Gastrocnemius medialis (tissue), 4 donors: ENCODE measurements around the gene EML3. TPM values are rescaled to one million over a fixed set of nuclear protein-coding genes. Genes with fewer than 3 reads are reported as not detected.

Experiments used
- ATAC-seq, 2 donors: fragments of 150-250 bp; one replicate each; pipeline ENCODE4 v1.9.1; 2016
- DNase-seq, 2 donors: peaks; one replicate each; pipeline ENCODE4 v3.0.0-alpha.2; 2019
- H3K27ac ChIP-seq, 4 donors: fragments of 200-600 bp; sonication (generic); 1 replicate in 1 of 4; 2 replicates in 3 of 4; pipeline ENCODE4 v1.5.1; 2016 to 2018; ENCODE audit warnings: mild to moderate bottlenecking in 2 of 4, moderate library complexity in 1 of 4
- H3K27me3 ChIP-seq, 3 donors: fragments of 200-600 bp; sonication (generic) in 2 of 3; 1 replicate in 1 of 3; 2 replicates in 2 of 3; pipeline versions ENCODE4 v1.5.1 to v1.6.0; 2016 to 2019; ENCODE audit warnings: mild to moderate bottlenecking in 1 of 3, moderate library complexity in 1 of 3
- H3K36me3 ChIP-seq, 2 donors: fragments of 200-600 bp; sonication (generic) in 1 of 2; one replicate each; pipeline ENCODE4 v1.5.1; 2017 to 2018
- H3K4me1 ChIP-seq, 2 donors: fragments of 200-600 bp; sonication (generic) in 1 of 2; one replicate each; pipeline ENCODE4 v1.5.1; 2016 to 2017; ENCODE audit warnings: mild to moderate bottlenecking in 2 of 2
- H3K4me3 ChIP-seq, 4 donors: fragments of 200-600 bp; sonication (generic) in 3 of 4; 1 replicate in 1 of 4; 2 replicates in 3 of 4; pipeline ENCODE4 v1.5.1; 2016 to 2019; ENCODE audit warnings: mild to moderate bottlenecking in 2 of 4
- H3K9me3 ChIP-seq, 3 donors: fragments of 200-600 bp; sonication (generic) in 2 of 3; 1 replicate in 1 of 3; 2 replicates in 2 of 3; pipeline ENCODE4 v1.5.1; 2016 to 2019
- POLR2A ChIP-seq, 2 donors: fragments of 450-650 bp; IDR thresholded peaks; one replicate each; pipeline ENCODE4 v1.6.1; 2017; ENCODE audit warnings: antibody characterized with exemption in 2 of 2, mild to moderate bottlenecking in 2 of 2, moderate library complexity in 2 of 2
- in situ Hi-C, 4 donors: fragments of 200-750 bp; cut with MboI; loops; one replicate each; pipeline versions ENCODE4 v1.15.0 to v1.8.0; 2017; ENCODE audit warnings: low sequenced_read_pairs in 4 of 4
- intact Hi-C: fragments of 100-400 bp; cut with DNase I; formaldehyde crosslinking; loops from one replicate; pipeline ENCODE4 v1.15.1; 2023; ENCODE audit warnings: low total_unique reads
- total RNA-seq, 4 donors: library from RNA; depleted of rRNA; stranded (reverse); fragments of >200 nt; gene quantifications; one replicate each; pipeline versions ENCODE4 v1.1.0 to v1.2.3, GENCODE V29; 2016
- TF ChIP-seq, protein P1 (sequence below), 5 experiments: fragments of 450-650 bp in 3 of 5; fragments of 200-600 bp in 2 of 5; sonication (generic) in 2 of 5; IDR thresholded peaks in 4 of 5; conservative IDR thresholded peaks in 1 of 5; 1 replicate in 4 of 5; 2 replicates in 1 of 5; pipeline ENCODE4 v1.5.1; 2016 to 2019; ENCODE audit warnings: antibody characterized with exemption in 5 of 5, mild to moderate bottlenecking in 3 of 5, moderate library complexity in 3 of 5

Gene EML3
- total RNA-seq, 4 donors from 2014 or later, result 4.7 to 7.9 (median 7.0) TPM

DNA sequence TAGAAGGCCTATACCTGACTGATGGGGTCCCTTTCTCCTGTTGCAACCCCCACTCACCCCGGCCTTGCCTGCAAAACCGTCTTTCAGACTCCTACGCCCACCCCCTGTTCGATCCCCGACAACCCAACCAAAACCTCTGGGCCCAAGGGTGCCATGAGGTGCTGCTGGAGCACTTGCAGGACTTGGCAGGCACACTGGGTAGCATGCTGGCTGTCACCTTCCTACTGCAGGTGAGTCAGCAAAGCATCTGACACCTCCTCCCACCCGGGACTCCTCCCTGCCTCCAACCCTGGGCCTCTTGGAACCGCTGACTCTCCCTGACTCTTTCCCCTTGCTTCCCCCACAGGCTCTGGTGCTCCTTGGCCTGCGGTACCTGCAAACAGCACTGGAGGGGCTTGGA is 1.7 kb upstream of the EML3 start:
- TF ChIP-seq, protein P1, sequence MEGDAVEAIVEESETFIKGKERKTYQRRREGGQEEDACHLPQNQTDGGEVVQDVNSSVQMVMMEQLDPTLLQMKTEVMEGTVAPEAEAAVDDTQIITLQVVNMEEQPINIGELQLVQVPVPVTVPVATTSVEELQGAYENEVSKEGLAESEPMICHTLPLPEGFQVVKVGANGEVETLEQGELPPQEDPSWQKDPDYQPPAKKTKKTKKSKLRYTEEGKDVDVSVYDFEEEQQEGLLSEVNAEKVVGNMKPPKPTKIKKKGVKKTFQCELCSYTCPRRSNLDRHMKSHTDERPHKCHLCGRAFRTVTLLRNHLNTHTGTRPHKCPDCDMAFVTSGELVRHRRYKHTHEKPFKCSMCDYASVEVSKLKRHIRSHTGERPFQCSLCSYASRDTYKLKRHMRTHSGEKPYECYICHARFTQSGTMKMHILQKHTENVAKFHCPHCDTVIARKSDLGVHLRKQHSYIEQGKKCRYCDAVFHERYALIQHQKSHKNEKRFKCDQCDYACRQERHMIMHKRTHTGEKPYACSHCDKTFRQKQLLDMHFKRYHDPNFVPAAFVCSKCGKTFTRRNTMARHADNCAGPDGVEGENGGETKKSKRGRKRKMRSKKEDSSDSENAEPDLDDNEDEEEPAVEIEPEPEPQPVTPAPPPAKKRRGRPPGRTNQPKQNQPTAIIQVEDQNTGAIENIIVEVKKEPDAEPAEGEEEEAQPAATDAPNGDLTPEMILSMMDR (IDR thresholded peaks at IDR 0.05 in 4 of 5, conservative IDR thresholded peaks at IDR 0.05 in 1 of 5), result no peak
- TF ChIP-seq POLR2A (IDR thresholded peaks at IDR 0.05), result no peak
- in situ Hi-C loops, result loop anchor here in 1 of 4 donors (25.0 kb wide), 1 partner anchor 98 kb away; the partner anchor contains the start of genes BSCL2 and GNG3
- intact Hi-C loops, result loop anchor here (5.0 kb wide), 1 partner anchor 78 kb away; no protein-coding TSS in a partner anchor

DNA sequence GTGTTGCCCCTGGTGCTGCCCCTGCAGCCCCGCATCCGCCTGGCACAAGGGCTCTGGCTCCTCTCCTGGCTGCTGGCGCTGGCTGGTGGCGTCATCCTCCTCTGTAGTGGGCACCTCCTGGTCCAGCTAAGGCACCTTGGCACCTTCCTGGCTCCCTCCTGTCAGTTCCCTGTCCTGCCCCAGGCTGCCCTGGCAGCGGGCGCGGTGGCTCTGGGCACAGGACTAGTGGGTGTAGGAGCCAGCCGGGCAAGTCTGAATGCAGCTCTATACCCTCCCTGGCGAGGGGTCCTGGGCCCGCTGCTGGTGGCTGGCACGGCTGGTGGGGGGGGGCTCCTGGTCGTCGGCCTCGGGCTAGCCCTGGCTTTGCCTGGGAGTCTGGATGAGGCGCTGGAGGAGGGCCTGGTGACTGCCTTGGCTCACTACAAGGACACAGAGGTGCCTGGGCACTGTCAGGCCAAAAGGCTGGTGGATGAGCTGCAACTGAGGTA is 760 bp upstream of the EML3 start:
- Histone ChIP-seq H3K4me3 (peak overlapping the region; percentile 71 to 93 (median 86)), H3K36me3 (peaks cover 0 to 11% of the 10 kb centered on the region in 2 donors), H3K27me3 (no peaks in the 10 kb centered on the region), H3K9me3 (no peaks in the 10 kb centered on the region), H3K27ac (peak overlapping the region; percentile 90 to 95 (median 92)), H3K4me1 (peaks cover 16 to 21% of the 10 kb centered on the region in 2 donors)
- ATAC-seq, result peak; percentile 4 to 8
- no peak for TF ChIP-seq POLR2A (IDR thresholded peaks at IDR 0.05)
- TF ChIP-seq, protein P1 (IDR thresholded peaks at IDR 0.05 in 4 of 5, conservative IDR thresholded peaks at IDR 0.05 in 1 of 5), result no peak
- no peak for DNase-seq
- in situ Hi-C loops (loop anchor here in 1 of 4 donors (25.0 kb wide), 1 partner anchor 99 kb away; the partner anchor contains the start of genes BSCL2 and GNG3), intact Hi-C loops (loop anchor here (5.0 kb wide), 1 partner anchor 79 kb away; no protein-coding TSS in a partner anchor)

More for the DNA sequence above, 1.7 kb upstream of the EML3 start:
- Histone ChIP-seq H3K4me1 (peaks cover 16 to 21% of the 10 kb centered on the region in 2 donors), H3K27me3 (no peaks in the 10 kb centered on the region), H3K9me3 (no peaks in the 10 kb centered on the region), H3K27ac (peak overlapping the region in 2 of 4 donors; percentile 93 to 95), H3K36me3 (peaks cover 0 to 11% of the 10 kb centered on the region in 2 donors), H3K4me3 (no peak overlapping the region)
- ATAC-seq (no peak), DNase-seq (no peak)

DNA sequence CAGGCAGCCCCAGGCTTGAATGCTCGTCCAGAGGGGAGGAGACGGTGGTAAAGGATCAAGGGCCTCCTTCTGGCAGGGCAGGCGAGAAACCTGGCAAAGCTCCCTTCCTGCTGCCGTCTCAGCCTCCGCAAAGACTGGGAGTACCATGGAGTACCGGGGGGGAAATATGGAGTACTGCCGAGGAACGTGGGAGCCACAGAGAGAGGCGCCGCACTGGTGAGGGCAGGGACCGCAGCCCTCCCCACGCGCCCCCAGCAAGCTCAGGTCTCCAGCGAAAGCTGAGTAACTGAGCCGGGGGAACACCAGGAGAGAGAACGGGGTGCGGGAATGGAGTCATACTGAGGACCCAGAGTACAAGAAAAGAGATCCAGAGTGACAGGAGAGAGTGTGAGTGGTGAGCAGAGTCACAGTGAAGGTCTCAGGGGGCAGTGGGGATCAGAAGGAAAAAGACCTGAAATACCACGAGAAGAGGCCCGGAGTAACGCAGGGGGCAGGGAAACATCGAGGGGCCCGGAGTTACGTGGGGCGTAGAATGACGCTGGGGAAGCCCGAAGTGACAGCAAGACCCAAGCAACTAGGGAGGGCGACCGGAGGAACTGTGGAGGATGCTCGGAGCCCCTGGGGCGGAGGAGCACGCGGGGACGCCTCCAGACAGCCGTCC is 740 bp downstream of the EML3 start:
- intact Hi-C loops (loop anchor here (1.0 to 5.0 kb wide), 3 partner anchors 10 to 80 kb away; no protein-coding TSS in a partner anchor), in situ Hi-C loops (loop anchor here in 1 of 4 donors (25.0 kb wide), 1 partner anchor 100 kb away; the partner anchor contains the start of genes BSCL2 and GNG3)
- Histone ChIP-seq H3K27ac (peak overlapping the region; percentile 90 to 95 (median 92)), H3K4me1 (peaks cover 16 to 21% of the 10 kb centered on the region in 2 donors), H3K9me3 (no peaks in the 10 kb centered on the region), H3K27me3 (no peaks in the 10 kb centered on the region), H3K4me3 (peak overlapping the region; percentile 71 to 93 (median 86)), H3K36me3 (peaks cover 0 to 6% of the 10 kb centered on the region in 2 donors)
- ATAC-seq (peak; percentile 1 to 5), DNase-seq (peak in 1 of 2 donors; percentile 45)
- TF ChIP-seq, protein P1 (IDR thresholded peaks at IDR 0.05 in 4 of 5, conservative IDR thresholded peaks at IDR 0.05 in 1 of 5), result no peak
- TF ChIP-seq POLR2A (IDR thresholded peaks at IDR 0.05), result no peak

DNA sequence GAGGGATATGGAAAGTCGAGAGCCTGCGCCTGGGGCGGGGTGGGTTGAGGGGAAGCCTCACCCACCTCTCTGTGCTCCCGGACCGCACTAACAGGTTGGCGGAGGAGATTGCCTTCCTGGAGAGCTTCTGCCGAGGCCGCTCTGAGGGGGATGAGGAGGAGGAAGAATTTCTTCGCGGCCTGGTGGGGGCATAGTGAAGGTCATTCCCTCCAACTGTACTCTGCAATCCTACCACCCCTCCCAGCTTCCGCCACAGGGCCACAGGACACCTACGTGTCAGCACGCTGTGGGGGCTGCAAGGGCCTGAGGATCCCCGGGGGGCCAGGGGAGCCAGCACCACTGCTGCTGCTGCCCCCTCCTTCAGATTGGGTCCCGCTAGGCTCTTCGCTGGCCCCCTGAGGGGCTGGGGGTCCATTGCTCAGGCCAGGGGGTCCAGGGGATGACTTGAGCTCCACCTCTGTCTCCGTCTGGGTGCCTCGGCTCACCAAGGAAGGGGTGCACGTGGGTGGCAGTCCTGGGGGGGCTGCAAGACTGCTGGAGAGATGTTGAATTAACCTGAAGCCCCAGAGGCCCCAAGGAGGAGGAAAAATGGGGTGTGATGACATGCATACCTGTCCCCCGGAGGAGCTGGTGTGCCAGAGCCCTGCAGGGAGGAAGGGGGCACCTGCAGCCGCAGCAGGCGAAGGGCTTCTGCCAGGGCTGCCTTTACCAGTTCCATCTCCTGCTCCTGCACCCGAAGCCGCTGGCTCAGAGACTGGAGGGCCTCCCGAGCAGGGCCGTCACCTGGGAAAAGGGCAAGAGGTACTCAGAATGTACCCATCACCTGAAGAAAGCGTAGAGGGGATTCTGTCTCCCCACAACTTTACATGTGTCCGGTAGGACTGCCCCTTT is 1.5 kb downstream of the EML3 start:
- Histone ChIP-seq H3K4me1 (peaks cover 16 to 21% of the 10 kb centered on the region in 2 donors), H3K4me3 (peak overlapping the region; percentile 71 to 93 (median 86)), H3K9me3 (no peaks in the 10 kb centered on the region), H3K36me3 (no peaks in the 10 kb centered on the region), H3K27ac (peak overlapping the region; percentile 90 to 95 (median 92)), H3K27me3 (no peaks in the 10 kb centered on the region)
- intact Hi-C loops (loop anchor here (5.0 kb wide), 1 partner anchor 81 kb away; no protein-coding TSS in a partner anchor), in situ Hi-C loops (loop anchor here in 1 of 4 donors (25.0 kb wide), 1 partner anchor 101 kb away; the partner anchor contains the start of genes BSCL2 and GNG3)
- no peak for DNase-seq
- ATAC-seq, result no peak
- TF ChIP-seq, protein P1 (IDR thresholded peaks at IDR 0.05 in 4 of 5, conservative IDR thresholded peaks at IDR 0.05 in 1 of 5), result no peak
- TF ChIP-seq POLR2A (IDR thresholded peaks at IDR 0.05), result no peak
